ENCODE measurements around the gene CLMP. TPM values are rescaled to one million over a fixed set of nuclear protein-coding genes. Genes with fewer than 3 reads are reported as not detected.

CLMP gene
- polyA plus RNA-seq, 3 donors, result 0.33 TPM; not detected in 2

DNA sequence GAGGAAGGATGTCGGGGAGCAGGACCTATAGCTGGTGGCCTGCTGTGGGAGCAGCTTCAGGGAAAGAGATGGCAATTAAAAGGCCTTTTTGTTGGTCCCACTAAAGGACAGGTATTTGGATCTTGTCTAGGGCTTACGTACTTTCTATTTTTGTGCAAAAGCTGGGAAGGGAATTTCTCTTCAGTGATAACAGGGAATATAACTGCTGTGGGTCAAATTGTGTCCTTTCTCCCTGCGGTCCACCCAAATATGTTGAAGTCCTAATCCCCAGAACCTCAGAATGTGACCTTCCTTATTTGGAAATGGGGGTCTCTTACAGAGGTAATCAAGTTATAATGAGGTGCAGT, 147.1 kb downstream of the CLMP start:
- H3K9me3 Mint-ChIP-seq, result no peaks in the 10 kb centered on the region
- H3K4me3 Mint-ChIP-seq, result no peak overlapping the region
- H3K4me1 Mint-ChIP-seq, result no peaks in the 10 kb centered on the region
- peaks cover 4 to 5% of the 10 kb centered on the region in 2 donors for H3K36me3 Mint-ChIP-seq
- H3K36me3 ChIP-seq (replicated peaks in 1 of 2; ENCODE audit: control insufficient read depth in 1 of 2, insufficient read depth in 2 of 2, low read length in 2 of 2), result peaks cover 0 to 7% of the 10 kb centered on the region in 2 donors
- no peak overlapping the region for H3K4me3 ChIP-seq (replicated peaks in 1 of 3; ENCODE audit: low read depth in 2 of 3, low read length in 3 of 3)
- H3K27ac ChIP-seq (ENCODE audit: low read depth in 1 of 2, low read length in 2 of 2), result no peak overlapping the region
- no peaks in the 10 kb centered on the region for H4K20me1 ChIP-seq (ENCODE audit: insufficient read depth, low read length)
- H3K27ac Mint-ChIP-seq, result no peak overlapping the region
- H3K27me3 ChIP-seq (ENCODE audit: control insufficient read depth in 2 of 2, insufficient read depth in 2 of 2, low read length in 2 of 2), result no peaks in the 10 kb centered on the region
- TF ChIP-seq, protein P1, sequence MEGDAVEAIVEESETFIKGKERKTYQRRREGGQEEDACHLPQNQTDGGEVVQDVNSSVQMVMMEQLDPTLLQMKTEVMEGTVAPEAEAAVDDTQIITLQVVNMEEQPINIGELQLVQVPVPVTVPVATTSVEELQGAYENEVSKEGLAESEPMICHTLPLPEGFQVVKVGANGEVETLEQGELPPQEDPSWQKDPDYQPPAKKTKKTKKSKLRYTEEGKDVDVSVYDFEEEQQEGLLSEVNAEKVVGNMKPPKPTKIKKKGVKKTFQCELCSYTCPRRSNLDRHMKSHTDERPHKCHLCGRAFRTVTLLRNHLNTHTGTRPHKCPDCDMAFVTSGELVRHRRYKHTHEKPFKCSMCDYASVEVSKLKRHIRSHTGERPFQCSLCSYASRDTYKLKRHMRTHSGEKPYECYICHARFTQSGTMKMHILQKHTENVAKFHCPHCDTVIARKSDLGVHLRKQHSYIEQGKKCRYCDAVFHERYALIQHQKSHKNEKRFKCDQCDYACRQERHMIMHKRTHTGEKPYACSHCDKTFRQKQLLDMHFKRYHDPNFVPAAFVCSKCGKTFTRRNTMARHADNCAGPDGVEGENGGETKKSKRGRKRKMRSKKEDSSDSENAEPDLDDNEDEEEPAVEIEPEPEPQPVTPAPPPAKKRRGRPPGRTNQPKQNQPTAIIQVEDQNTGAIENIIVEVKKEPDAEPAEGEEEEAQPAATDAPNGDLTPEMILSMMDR (IDR thresholded peaks at IDR 0.05), result no peak
- H3K4me2 ChIP-seq (replicated peaks; ENCODE audit: extremely low read depth, low read length, poor library complexity, severe bottlenecking), result no peak overlapping the region
- intact Hi-C loops (cut with micrococcal nuclease), result no loop called here
- DNase-seq, result no peak
- H3K9ac ChIP-seq (ENCODE audit: insufficient read depth, low read length, poor library complexity, severe bottlenecking), result no peak overlapping the region
- H3K79me2 ChIP-seq (ENCODE audit: insufficient read depth, low read length), result no peaks in the 10 kb centered on the region
- peaks cover 0 to 4% (median 1%) of the 10 kb centered on the region in 3 donors for H3K27me3 Mint-ChIP-seq (ENCODE audit: low read depth in 3 of 3)
- no peak overlapping the region for H2AFZ ChIP-seq (ENCODE audit: insufficient read depth, low read depth, low read length, poor library complexity, severe bottlenecking)
- 100% methylated on average over 1 of the region's 3 CpGs for WGBS (ENCODE audit: insufficient coverage)
- H3K4me1 ChIP-seq (ENCODE audit: control insufficient read depth in 1 of 2, insufficient read depth in 2 of 2, low read length in 2 of 2), result no peaks in the 10 kb centered on the region
- no peaks in the 10 kb centered on the region for H3K9me3 ChIP-seq (replicated peaks in 1 of 2; ENCODE audit: control insufficient read depth in 1 of 2, insufficient read depth in 1 of 2, low read length in 2 of 2)

DNA sequence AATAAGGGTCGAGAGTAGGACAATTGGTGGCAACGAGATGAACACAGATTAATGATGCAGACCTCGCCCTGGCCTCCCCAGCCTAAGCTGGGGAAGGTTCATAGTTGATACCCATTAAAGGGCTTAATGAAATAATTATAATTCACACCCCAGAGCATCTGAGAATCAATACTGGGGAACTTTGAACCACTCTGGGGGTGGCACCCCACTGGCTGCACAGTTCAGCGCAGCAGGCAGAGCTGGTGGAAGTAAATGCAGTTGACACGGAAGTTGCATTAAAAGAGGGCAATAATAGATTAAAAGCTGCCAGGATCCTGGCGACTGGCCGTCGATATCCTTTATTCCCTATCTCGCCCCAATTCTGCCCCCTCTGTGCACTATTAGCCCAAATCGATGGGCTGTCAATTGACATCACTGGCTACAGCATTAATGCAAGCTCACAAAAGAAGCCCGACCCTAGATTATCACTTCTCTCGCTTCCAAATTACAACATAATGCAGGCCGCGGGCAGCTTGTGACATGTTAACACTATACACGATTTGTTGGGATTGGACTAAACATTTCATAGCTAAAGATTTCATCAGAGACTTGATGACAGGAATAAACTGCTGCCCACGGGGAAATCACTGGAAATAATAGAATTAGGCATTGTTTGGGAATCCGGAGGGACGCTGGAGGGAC, 147.6 kb downstream of the CLMP start:
- no peak overlapping the region for H3K27ac Mint-ChIP-seq
- H3K36me3 Mint-ChIP-seq, result peaks cover under 1 to 4% of the 10 kb centered on the region in 2 donors
- Histone ChIP-seq H3K27ac (ENCODE audit: low read depth in 1 of 2, low read length in 2 of 2) (no peak overlapping the region), H3K9ac (ENCODE audit: insufficient read depth, low read length, poor library complexity, severe bottlenecking) (no peak overlapping the region), H3K4me3 (replicated peaks in 1 of 3; ENCODE audit: low read depth in 2 of 3, low read length in 3 of 3) (no peak overlapping the region), H3K36me3 (replicated peaks in 1 of 2; ENCODE audit: control insufficient read depth in 1 of 2, insufficient read depth in 2 of 2, low read length in 2 of 2) (peaks cover 0 to 2% of the 10 kb centered on the region in 2 donors), H3K9me3 (replicated peaks in 1 of 2; ENCODE audit: control insufficient read depth in 1 of 2, insufficient read depth in 1 of 2, low read length in 2 of 2) (no peaks in the 10 kb centered on the region), H3K79me2 (ENCODE audit: insufficient read depth, low read length) (no peaks in the 10 kb centered on the region), H3K4me2 (replicated peaks; ENCODE audit: extremely low read depth, low read length, poor library complexity, severe bottlenecking) (no peak overlapping the region), H3K27me3 (ENCODE audit: control insufficient read depth in 2 of 2, insufficient read depth in 2 of 2, low read length in 2 of 2) (no peaks in the 10 kb centered on the region), H4K20me1 (ENCODE audit: insufficient read depth, low read length) (no peaks in the 10 kb centered on the region), H3K4me1 (ENCODE audit: control insufficient read depth in 1 of 2, insufficient read depth in 2 of 2, low read length in 2 of 2) (no peaks in the 10 kb centered on the region), H2AFZ (ENCODE audit: insufficient read depth, low read depth, low read length, poor library complexity, severe bottlenecking) (no peak overlapping the region)
- DNase-seq, result no peak
- H3K9me3 Mint-ChIP-seq, result no peaks in the 10 kb centered on the region
- peaks cover 0 to 4% (median 1%) of the 10 kb centered on the region in 3 donors for H3K27me3 Mint-ChIP-seq (ENCODE audit: low read depth in 3 of 3)
- TF ChIP-seq, protein P1 (IDR thresholded peaks at IDR 0.05), result no peak
- no peaks in the 10 kb centered on the region for H3K4me1 Mint-ChIP-seq
- WGBS (ENCODE audit: insufficient coverage), result 86% methylated on average over 9 of the region's 18 CpGs
- intact Hi-C loops (cut with micrococcal nuclease), result no loop called here
- H3K4me3 Mint-ChIP-seq, result no peak overlapping the region
